ENCODE data around the gene CRIP2. TPM values are rescaled to one million over a fixed set of nuclear protein-coding genes. Genes with fewer than 3 reads are reported as not detected.
A peak's percentile ranks its signal among the peaks of the same experiment; 100 is the strongest.

The CRIP2 gene
- total and polyA plus RNA-seq, 9 of the 15 experiments (the other 6 are each of a cell fraction or from before 2014, with no cell fraction given): 0.18 to 2.0 (median 0.69) TPM; not detected in 1

DNA sequence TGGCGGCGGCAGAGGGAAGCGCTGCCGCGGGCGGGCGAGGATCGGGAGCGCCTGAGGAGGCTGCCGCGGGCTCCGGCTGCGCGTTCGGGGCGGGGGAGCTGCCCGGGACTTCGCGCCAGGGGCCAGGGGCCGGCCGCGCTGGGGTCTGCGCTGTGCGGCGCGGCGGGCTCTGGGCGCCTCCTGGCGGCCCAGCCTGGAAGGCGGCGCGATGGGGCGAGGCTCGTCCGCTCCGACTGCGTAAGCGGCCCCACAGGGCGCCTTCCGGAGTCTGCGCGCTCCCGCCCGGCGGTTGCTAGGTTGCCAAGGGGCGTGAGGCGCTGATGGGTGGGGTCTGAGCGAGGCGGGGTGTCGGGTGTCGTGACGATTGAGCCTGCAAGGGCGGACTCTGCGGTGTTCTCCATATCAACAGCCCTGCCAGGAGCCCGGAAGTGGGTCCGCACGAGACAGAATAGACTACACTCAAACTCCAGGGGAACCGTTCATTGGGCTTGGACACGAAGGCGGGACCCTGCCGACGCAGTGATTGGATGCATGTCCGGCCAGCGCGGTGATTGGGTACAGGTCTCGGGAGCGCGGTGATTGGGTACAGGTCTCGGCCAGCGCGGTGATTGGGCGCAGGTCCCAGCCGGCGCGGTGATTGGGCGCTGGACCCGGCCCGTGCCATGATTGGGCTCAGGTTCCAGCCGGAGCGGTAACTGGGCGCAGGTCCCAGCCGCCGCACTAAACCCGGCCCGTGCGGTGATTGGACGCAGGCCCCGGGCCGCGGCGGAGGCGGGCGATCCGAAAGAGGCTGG lies 16.1 kb downstream of the CRIP2 start, which contains the start of gene TEDC1 (continued):
- TF ChIP-seq ETV6 (IDR thresholded peaks at IDR 0.05; ENCODE audit: borderline replicate concordance in 1 of 2, low read depth in 2 of 2, low read length in 1 of 2) (no peak), ETV6 (CRISPR knock-in tag; IDR thresholded peaks at IDR 0.05; ENCODE audit: borderline replicate concordance) (no peak), ZNF217 (CRISPR knock-in tag; IDR thresholded peaks at IDR 0.05) (no peak), TOE1 (IDR thresholded peaks at IDR 0.05; ENCODE audit: borderline replicate concordance) (peak; percentile 92), TOE1 (CRISPR knock-in tag; IDR thresholded peaks at IDR 0.05; ENCODE audit: borderline replicate concordance, low read depth) (no peak), GABPA (tag; conservative IDR thresholded peaks at IDR 0.05; ENCODE audit: low read depth) (peak; percentile 98), RCOR1 (IDR thresholded peaks at IDR 0.05; ENCODE audit: borderline replicate concordance in 1 of 2, low read depth in 2 of 2, low read length in 2 of 2) (peak in 1 of 2 experiments; percentile 12; a peak in 2 of 4 replicates), ZNF354B (CRISPR knock-in tag; IDR thresholded peaks at IDR 0.05) (no peak), OTX1 (CRISPR knock-in tag; IDR thresholded peaks at IDR 0.05) (0 out of 2 replicates have a peak, but pooled peaks have one; percentile 57), NCOA4 (IDR thresholded peaks at IDR 0.05; ENCODE audit: partially characterized antibody) (no peak), FOXJ2 (tag; IDR thresholded peaks at IDR 0.05) (peak; percentile 75; the same call in 1 of the 2 replicates), POLR2G (IDR thresholded peaks at IDR 0.05; ENCODE audit: low read depth, low read length) (peak; percentile 88), ZFP36 (IDR thresholded peaks at IDR 0.05; ENCODE audit: low read depth, low read length, partially characterized antibody) (no peak)
- TF ChIP-seq, protein P1, sequence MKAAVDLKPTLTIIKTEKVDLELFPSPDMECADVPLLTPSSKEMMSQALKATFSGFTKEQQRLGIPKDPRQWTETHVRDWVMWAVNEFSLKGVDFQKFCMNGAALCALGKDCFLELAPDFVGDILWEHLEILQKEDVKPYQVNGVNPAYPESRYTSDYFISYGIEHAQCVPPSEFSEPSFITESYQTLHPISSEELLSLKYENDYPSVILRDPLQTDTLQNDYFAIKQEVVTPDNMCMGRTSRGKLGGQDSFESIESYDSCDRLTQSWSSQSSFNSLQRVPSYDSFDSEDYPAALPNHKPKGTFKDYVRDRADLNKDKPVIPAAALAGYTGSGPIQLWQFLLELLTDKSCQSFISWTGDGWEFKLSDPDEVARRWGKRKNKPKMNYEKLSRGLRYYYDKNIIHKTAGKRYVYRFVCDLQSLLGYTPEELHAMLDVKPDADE (conservative IDR thresholded peaks at IDR 0.05; ENCODE audit: control insufficient read depth, low read depth, low read length): peak; percentile 59; the same call in 1 of the 2 replicates
- TF ChIP-seq, protein P2, sequence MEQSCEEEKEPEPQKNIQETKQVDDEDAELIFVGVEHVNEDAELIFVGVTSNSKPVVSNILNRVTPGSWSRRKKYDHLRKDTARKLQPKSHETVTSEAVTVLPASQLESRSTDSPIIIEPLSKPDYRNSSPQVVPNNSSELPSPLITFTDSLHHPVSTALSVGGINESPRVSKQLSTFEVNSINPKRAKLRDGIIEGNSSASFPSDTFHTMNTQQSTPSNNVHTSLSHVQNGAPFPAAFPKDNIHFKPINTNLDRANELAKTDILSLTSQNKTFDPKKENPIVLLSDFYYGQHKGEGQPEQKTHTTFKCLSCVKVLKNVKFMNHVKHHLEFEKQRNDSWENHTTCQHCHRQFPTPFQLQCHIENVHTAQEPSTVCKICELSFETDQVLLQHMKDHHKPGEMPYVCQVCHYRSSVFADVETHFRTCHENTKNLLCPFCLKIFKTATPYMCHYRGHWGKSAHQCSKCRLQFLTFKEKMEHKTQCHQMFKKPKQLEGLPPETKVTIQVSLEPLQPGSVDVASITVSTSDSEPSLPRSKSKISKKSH (CRISPR knock-in tag; IDR thresholded peaks at IDR 0.05): no peak
- TF ChIP-seq, protein P3, sequence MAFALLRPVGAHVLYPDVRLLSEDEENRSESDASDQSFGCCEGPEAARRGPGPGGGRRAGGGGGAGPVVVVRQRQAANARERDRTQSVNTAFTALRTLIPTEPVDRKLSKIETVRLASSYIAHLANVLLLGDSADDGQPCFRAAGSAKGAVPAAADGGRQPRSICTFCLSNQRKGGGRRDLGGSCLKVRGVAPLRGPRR (CRISPR knock-in tag; IDR thresholded peaks at IDR 0.05): no peak
- TF ChIP-seq, protein P4, sequence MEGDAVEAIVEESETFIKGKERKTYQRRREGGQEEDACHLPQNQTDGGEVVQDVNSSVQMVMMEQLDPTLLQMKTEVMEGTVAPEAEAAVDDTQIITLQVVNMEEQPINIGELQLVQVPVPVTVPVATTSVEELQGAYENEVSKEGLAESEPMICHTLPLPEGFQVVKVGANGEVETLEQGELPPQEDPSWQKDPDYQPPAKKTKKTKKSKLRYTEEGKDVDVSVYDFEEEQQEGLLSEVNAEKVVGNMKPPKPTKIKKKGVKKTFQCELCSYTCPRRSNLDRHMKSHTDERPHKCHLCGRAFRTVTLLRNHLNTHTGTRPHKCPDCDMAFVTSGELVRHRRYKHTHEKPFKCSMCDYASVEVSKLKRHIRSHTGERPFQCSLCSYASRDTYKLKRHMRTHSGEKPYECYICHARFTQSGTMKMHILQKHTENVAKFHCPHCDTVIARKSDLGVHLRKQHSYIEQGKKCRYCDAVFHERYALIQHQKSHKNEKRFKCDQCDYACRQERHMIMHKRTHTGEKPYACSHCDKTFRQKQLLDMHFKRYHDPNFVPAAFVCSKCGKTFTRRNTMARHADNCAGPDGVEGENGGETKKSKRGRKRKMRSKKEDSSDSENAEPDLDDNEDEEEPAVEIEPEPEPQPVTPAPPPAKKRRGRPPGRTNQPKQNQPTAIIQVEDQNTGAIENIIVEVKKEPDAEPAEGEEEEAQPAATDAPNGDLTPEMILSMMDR (IDR thresholded peaks at IDR 0.05 in 2 of 3, conservative IDR thresholded peaks at IDR 0.05 in 1 of 3; ENCODE audit: insufficient read depth in 2 of 3, low read depth in 1 of 3, low read length in 3 of 3): peak; percentile 59 to 86 (median 77); a peak in 5 of 6 replicates
